Endothelial cell of umbilical vein (primary cell): Measurements from ENCODE around the gene TMEM184B. TPM values are rescaled to one million over a fixed set of nuclear protein-coding genes. Genes with fewer than 3 reads are reported as not detected.

Experiments used
- BruUV-seq: library from RNA; stranded (reverse); fragments of 400-500 nt; replicated peaks from 2 replicates; lab custom pipeline; 2021; lab: Mats Ljungman, UMichigan
- CTCF ChIA-PET: fragments of 300-600, 350-600 bp; sonication (Branson Sonifier 250); formaldehyde crosslinking; loops from one replicate; lab custom pipeline; 2021; ENCODE audit warnings: antibody characterized with exemption, inconsistent platforms; lab: Charles Lee
- POLR2A ChIA-PET: fragments of 300-600, 350-600 bp; sonication (Branson Sonifier 250); formaldehyde crosslinking; loops from one replicate; lab custom pipeline; 2021; ENCODE audit warnings: antibody characterized with exemption, inconsistent platforms; lab: Charles Lee
- DNase-seq: peaks from one replicate; pipeline ENCODE4 v3.0.0-alpha.2; 2011; ENCODE audit warnings: low read depth, low spot score
- FAIRE-seq: peaks from 2 replicates; lab custom pipeline; 2011; peaks lifted over from hg19 to GRCh38; lab: Jason Lieb, UNC
- H2AFZ ChIP-seq: 2 replicates; pipeline ENCODE4 v1.6.0; 2012; ENCODE audit warnings: low read depth, low read length, control low read depth, inconsistent platforms
- H3K27ac ChIP-seq: 2 replicates; pipeline ENCODE4 v1.5.1; 2011; ENCODE audit warnings: low read depth, mild to moderate bottlenecking, control low read depth, low read length, moderate library complexity; ENCODE audit not compliant: insufficient read depth
- H3K27me3 ChIP-seq, 2 experiments: 2 replicates each; pipeline versions ENCODE4 v1.6.0 to v1.6.1; 2011; ENCODE audit warnings: low read length in 2 of 2, mixed read lengths in 1 of 2; ENCODE audit not compliant: control insufficient read depth in 2 of 2, insufficient read depth in 2 of 2
- H3K36me3 ChIP-seq, 2 experiments: 2 replicates in 1 of 2; 3 replicates in 1 of 2; pipeline ENCODE4 v1.5.1; 2011; ENCODE audit warnings: low read length in 2 of 2, mild to moderate bottlenecking in 1 of 2, moderate library complexity in 1 of 2; ENCODE audit not compliant: control insufficient read depth in 2 of 2, insufficient read depth in 2 of 2; ENCODE audit errors: extremely low read depth in 1 of 2
- H3K4me1 ChIP-seq: 3 replicates; pipeline ENCODE4 v1.5.1; 2011; ENCODE audit warnings: mild to moderate bottlenecking, low read length; ENCODE audit not compliant: control insufficient read depth, insufficient read depth; ENCODE audit errors: extremely low read depth
- H3K4me2 ChIP-seq: 2 replicates; pipeline ENCODE4 v1.6.1; 2011; ENCODE audit warnings: low read length, control low read depth, mixed read lengths; ENCODE audit not compliant: insufficient read depth
- H3K4me3 ChIP-seq, 3 experiments: fragments of 200-600 bp in 1 of 3; sonication (generic), shearing (Covaris generic) in 1 of 3; replicated peaks in 1 of 3; 2 replicates each; pipeline ENCODE4 v1.5.1; 2011 to 2016; ENCODE audit warnings: control low read depth in 3 of 3, low read length in 3 of 3, mild to moderate bottlenecking in 2 of 3, inconsistent platforms in 1 of 3, low read depth in 1 of 3, moderate library complexity in 1 of 3; ENCODE audit not compliant: insufficient read depth in 1 of 3
- H3K79me2 ChIP-seq: 2 replicates; pipeline ENCODE4 v1.6.0; 2012; ENCODE audit warnings: low read length, inconsistent platforms; ENCODE audit not compliant: control insufficient read depth, insufficient read depth
- H3K9ac ChIP-seq: replicated peaks from 2 replicates; pipeline ENCODE3; 2011; ENCODE audit warnings: low read length, control low read depth; ENCODE audit not compliant: insufficient read depth; ENCODE audit errors: extremely low read depth
- H3K9me1 ChIP-seq: replicated peaks from 3 replicates; pipeline ENCODE4 v1.6.0; 2011; ENCODE audit warnings: mild to moderate bottlenecking, low read length; ENCODE audit not compliant: control insufficient read depth, insufficient read depth; ENCODE audit errors: extremely low read depth
- H3K9me3 ChIP-seq: replicated peaks from 2 replicates; pipeline ENCODE4 v1.5.1; 2012; ENCODE audit warnings: low read length, inconsistent platforms; ENCODE audit not compliant: control insufficient read depth, insufficient read depth
- H4K20me1 ChIP-seq: replicated peaks from 2 replicates; pipeline ENCODE3; 2011; ENCODE audit warnings: mild to moderate bottlenecking, low read length; ENCODE audit not compliant: control insufficient read depth, insufficient read depth; ENCODE audit errors: extremely low read depth
- EZH2 ChIP-seq: IDR thresholded peaks from 2 replicates; pipeline ENCODE4 v1.6.1; 2012; ENCODE audit warnings: borderline replicate concordance, low read depth, mild to moderate bottlenecking, moderate library complexity, low read length, inconsistent platforms; ENCODE audit not compliant: severe bottlenecking
- FOS ChIP-seq: IDR thresholded peaks from 2 replicates; pipeline ENCODE4 v1.6.1; 2011; ENCODE audit warnings: mild to moderate bottlenecking, low read length, moderate library complexity, borderline replicate concordance; ENCODE audit not compliant: insufficient read depth
- GATA2 ChIP-seq: IDR thresholded peaks from 2 replicates; pipeline ENCODE4 v1.7.0; 2011; ENCODE audit warnings: low read depth, mild to moderate bottlenecking, moderate library complexity, mixed read lengths, low read length; ENCODE audit not compliant: insufficient read length, insufficient read depth
- JUN ChIP-seq: IDR thresholded peaks from 2 replicates; pipeline ENCODE4 v1.6.1; 2011; ENCODE audit warnings: borderline replicate concordance, low read depth; ENCODE audit not compliant: insufficient read length, insufficient read depth
- MYC ChIP-seq: IDR thresholded peaks from one replicate; pipeline ENCODE4 v1.6.1; 2011; ENCODE audit warnings: mild to moderate bottlenecking, low read depth, low read length
- POLR2A ChIP-seq: IDR thresholded peaks from 2 replicates; pipeline ENCODE4 v1.6.1; 2012; ENCODE audit warnings: low read depth, mild to moderate bottlenecking, control low read depth, low read length
- POLR2AphosphoS5 ChIP-seq: IDR thresholded peaks from 2 replicates; pipeline ENCODE4 v1.6.1; 2012; ENCODE audit warnings: low read depth, mild to moderate bottlenecking, control low read depth, low read length, moderate library complexity; ENCODE audit not compliant: insufficient read depth
- dilution Hi-C: fragments of 300-500 bp; cut with MboI; formaldehyde crosslinking; loops from one replicate; pipeline ENCODE4 v1.15.0; 2019; ENCODE audit warnings: low sequenced_read_pairs; ENCODE audit not compliant: extremely low pct_ligation_motif_present
- intact Hi-C: fragments of 100-400 bp; cut with micrococcal nuclease; formaldehyde crosslinking; loops from one replicate; pipeline ENCODE4 v1.10.0; 2022
- polyA plus RNA-seq, 4 experiments: library from polyadenylated mRNA; depleted of rRNA in 3 of 4; stranded (reverse) in 3 of 4; unstranded in 1 of 4; fragments of >200 nt; gene quantifications; 2 replicates each; pipeline versions ENCODE4 v1.2.1 to v1.2.3, GENCODE V29; 2011 to 2012; ENCODE audit warnings: missing spikeins in 1 of 4
- total RNA-seq: library from RNA; stranded (reverse); gene quantifications from 2 replicates; pipeline ENCODE4 v1.2.3, GENCODE V29; 2021
- TF ChIP-seq, protein P1 (sequence below): IDR thresholded peaks from 2 replicates; pipeline ENCODE4 v1.6.1; 2011; ENCODE audit not compliant: insufficient read depth, insufficient read length
- TF ChIP-seq, protein P2 (sequence below), 2 donors: IDR thresholded peaks; 1 replicate in 1 of 2; 2 replicates in 1 of 2; pipeline ENCODE4 v1.5.1; 2011; ENCODE audit warnings: low read length in 2 of 2, mild to moderate bottlenecking in 2 of 2, moderate library complexity in 2 of 2, control low read depth in 1 of 2, inconsistent platforms in 1 of 2, low read depth in 1 of 2; ENCODE audit not compliant: insufficient read depth in 1 of 2; ENCODE audit errors: extremely low read depth in 1 of 2

TMEM184B gene
- total and polyA plus RNA-seq, 2 donors (not counting 3 experiments of a cell fraction or from before 2014, with no cell fraction given), result 72.5 to 96.6 TPM

DNA sequence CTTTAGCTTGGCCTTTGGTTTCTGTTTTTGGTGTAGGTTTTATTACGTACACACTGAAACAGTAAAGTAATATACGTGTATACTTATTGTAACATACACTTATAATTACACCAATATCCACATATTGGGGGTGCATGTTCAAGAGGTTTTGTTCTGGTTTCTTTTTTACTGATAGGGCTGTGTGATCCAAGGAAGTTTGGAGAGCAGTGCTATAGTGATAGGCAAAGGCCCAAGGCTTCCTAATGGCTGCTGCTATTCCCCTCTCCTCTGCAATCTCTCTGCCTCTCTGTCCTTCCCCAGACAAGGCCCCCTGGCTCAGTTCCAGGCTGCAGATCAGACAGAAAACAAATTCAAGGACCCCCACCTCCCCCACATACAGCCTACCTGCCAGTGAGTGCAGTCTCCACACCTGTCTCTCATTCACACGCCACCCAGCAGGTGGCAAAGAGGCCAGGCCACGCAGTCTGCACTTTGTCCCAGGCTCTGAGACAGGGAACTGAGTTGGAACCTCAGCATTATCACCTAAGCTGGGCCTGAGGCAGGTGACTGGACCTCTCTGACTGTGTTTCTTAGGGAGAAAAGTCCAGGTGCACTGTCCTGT, 15.1 kb downstream of the TMEM184B start:
- no peaks in the 10 kb centered on the region for H3K36me3 ChIP-seq
- H3K27me3 ChIP-seq, result no peaks in the 10 kb centered on the region
- BruUV-seq, result no TSS peak
- peak overlapping the region; percentile 25 for H3K4me2 ChIP-seq
- DNase-seq (no peak), FAIRE-seq (no peak)
- TF ChIP-seq POLR2AphosphoS5, result no peak
- no peak for TF ChIP-seq EZH2
- TF ChIP-seq MYC, result no peak
- TF ChIP-seq, protein P1, sequence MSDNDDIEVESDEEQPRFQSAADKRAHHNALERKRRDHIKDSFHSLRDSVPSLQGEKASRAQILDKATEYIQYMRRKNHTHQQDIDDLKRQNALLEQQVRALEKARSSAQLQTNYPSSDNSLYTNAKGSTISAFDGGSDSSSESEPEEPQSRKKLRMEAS, result no peak
- no peak for TF ChIP-seq GATA2
- TF ChIP-seq, protein P2, sequence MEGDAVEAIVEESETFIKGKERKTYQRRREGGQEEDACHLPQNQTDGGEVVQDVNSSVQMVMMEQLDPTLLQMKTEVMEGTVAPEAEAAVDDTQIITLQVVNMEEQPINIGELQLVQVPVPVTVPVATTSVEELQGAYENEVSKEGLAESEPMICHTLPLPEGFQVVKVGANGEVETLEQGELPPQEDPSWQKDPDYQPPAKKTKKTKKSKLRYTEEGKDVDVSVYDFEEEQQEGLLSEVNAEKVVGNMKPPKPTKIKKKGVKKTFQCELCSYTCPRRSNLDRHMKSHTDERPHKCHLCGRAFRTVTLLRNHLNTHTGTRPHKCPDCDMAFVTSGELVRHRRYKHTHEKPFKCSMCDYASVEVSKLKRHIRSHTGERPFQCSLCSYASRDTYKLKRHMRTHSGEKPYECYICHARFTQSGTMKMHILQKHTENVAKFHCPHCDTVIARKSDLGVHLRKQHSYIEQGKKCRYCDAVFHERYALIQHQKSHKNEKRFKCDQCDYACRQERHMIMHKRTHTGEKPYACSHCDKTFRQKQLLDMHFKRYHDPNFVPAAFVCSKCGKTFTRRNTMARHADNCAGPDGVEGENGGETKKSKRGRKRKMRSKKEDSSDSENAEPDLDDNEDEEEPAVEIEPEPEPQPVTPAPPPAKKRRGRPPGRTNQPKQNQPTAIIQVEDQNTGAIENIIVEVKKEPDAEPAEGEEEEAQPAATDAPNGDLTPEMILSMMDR (IDR thresholded peaks at IDR 0.05; ENCODE audit: extremely low read depth in 1 of 2, insufficient read depth in 1 of 2, low read depth in 1 of 2, low read length in 2 of 2), result no peak
- no peak for TF ChIP-seq JUN
- TF ChIP-seq POLR2A, result no peak
- TF ChIP-seq FOS, result no peak
- intact Hi-C loops, result loop anchor here (2.0 kb wide), 1 partner anchor 17 kb away; no protein-coding TSS in a partner anchor
- no peaks in the 10 kb centered on the region for H3K9me1 ChIP-seq
- peaks cover 25% of the 10 kb centered on the region for H3K4me1 ChIP-seq
- dilution Hi-C loops, result no loop called here
- peak overlapping the region; percentile 19 for H3K27ac ChIP-seq
- H3K4me3 ChIP-seq, result peak overlapping the region in 1 of 3 experiments; percentile 2
- H3K9ac ChIP-seq, result peak overlapping the region; percentile 42
- H4K20me1 ChIP-seq, result peaks cover 2% of the 10 kb centered on the region
- ChIA-PET CTCF (interaction anchor here (0.6 to 2.7 kb wide), 11 partner anchors 9 to 220 kb away, joined by 3 to 9 read pairs (median 4); no protein-coding TSS in a partner anchor), POLR2A (interaction anchor here (0.8 kb wide), 1 partner anchor 9 kb away, joined by 4 read pairs; no protein-coding TSS in a partner anchor)
- H3K9me3 ChIP-seq, result no peaks in the 10 kb centered on the region
- H2AFZ ChIP-seq, result no peak overlapping the region
- peaks cover 63% of the 10 kb centered on the region for H3K79me2 ChIP-seq
